ENCODE results near the gene SCAI.
"Not testable (repeated sequence)": the region's sequence is repeated elsewhere in the genome, so short reads cannot be mapped to it uniquely, and the experiment has no call there.

SCAI gene

GRCh38 chr9:124969401-124969800, 173.9 kb downstream of the SCAI start:
- no peaks in the 10 kb centered on the region for H3K4me1 ChIP-seq (ENCODE audit: control insufficient read depth, insufficient read depth, low read length)
- H3K4me3 ChIP-seq (ENCODE audit: low read depth, low read length): no peak overlapping the region
- peak; percentile 41 for TF ChIP-seq SCRT2 (tag by site-specific recombination; IDR thresholded peaks at IDR 0.05)
- TF ChIP-seq, protein P1, sequence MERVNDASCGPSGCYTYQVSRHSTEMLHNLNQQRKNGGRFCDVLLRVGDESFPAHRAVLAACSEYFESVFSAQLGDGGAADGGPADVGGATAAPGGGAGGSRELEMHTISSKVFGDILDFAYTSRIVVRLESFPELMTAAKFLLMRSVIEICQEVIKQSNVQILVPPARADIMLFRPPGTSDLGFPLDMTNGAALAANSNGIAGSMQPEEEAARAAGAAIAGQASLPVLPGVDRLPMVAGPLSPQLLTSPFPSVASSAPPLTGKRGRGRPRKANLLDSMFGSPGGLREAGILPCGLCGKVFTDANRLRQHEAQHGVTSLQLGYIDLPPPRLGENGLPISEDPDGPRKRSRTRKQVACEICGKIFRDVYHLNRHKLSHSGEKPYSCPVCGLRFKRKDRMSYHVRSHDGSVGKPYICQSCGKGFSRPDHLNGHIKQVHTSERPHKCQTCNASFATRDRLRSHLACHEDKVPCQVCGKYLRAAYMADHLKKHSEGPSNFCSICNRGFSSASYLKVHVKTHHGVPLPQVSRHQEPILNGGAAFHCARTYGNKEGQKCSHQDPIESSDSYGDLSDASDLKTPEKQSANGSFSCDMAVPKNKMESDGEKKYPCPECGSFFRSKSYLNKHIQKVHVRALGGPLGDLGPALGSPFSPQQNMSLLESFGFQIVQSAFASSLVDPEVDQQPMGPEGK (tag by site-specific recombination; IDR thresholded peaks at IDR 0.05): no peak
- no peaks in the 10 kb centered on the region for H3K9me3 ChIP-seq (ENCODE audit: control insufficient read depth, insufficient read depth, low read depth, low read length)
- ChIA-PET CTCF (no interaction called here), POLR2A (no interaction called here)
- peaks cover 0 to 14% of the 10 kb centered on the region in 2 experiments; a peak in 2 of 3 replicates for H3K36me3 ChIP-seq (ENCODE audit: control insufficient read depth in 2 of 2, insufficient read depth in 1 of 2, low read length in 2 of 2)
- no peak overlapping the region for H3K27ac ChIP-seq (ENCODE audit: extremely low read depth, low read depth, low read length)

- CTCF ChIA-PET: interaction anchor here (0.6 kb wide), 1 partner anchor 45 kb away, joined by 4 read pairs; no protein-coding TSS in a partner anchor
- Histone ChIP-seq H3K4me1 (ENCODE audit: control insufficient read depth, insufficient read depth, low read length) (no peaks in the 10 kb centered on the region), H3K27ac (ENCODE audit: extremely low read depth, low read depth, low read length) (no peak overlapping the region), H3K36me3 (ENCODE audit: control insufficient read depth in 2 of 2, insufficient read depth in 1 of 2, low read length in 2 of 2) (peaks cover 0 to 8% of the 10 kb centered on the region in 2 experiments; a peak in 2 of 3 replicates), H3K4me3 (ENCODE audit: low read depth, low read length) (no peak overlapping the region), H3K9me3 (ENCODE audit: control insufficient read depth, insufficient read depth, low read depth, low read length) (no peaks in the 10 kb centered on the region)
- POLR2A ChIA-PET: no interaction called here
- TF ChIP-seq ZNF664 (tag by site-specific recombination; IDR thresholded peaks at IDR 0.05) (no peak), ZNF791 (tag by site-specific recombination; IDR thresholded peaks at IDR 0.05) (no peak), ZNF202 (tag by site-specific recombination; IDR thresholded peaks at IDR 0.05; ENCODE audit: borderline replicate concordance) (no peak), ZNF776 (tag by site-specific recombination; IDR thresholded peaks at IDR 0.05; ENCODE audit: borderline replicate concordance) (no peak), ZSCAN23 (tag by site-specific recombination; IDR thresholded peaks at IDR 0.05) (no peak), TCF7L2 (IDR thresholded peaks at IDR 0.05; ENCODE audit: borderline replicate concordance, low read depth, low read length) (no peak), SALL2 (tag by site-specific recombination; IDR thresholded peaks at IDR 0.05; ENCODE audit: borderline replicate concordance) (no peak), ZNF140 (tag by site-specific recombination; IDR thresholded peaks at IDR 0.05) (no peak), KLF9 (tag by site-specific recombination; IDR thresholded peaks at IDR 0.05; ENCODE audit: low read depth) (no peak), EGR2 (tag by site-specific recombination; IDR thresholded peaks at IDR 0.05; ENCODE audit: low read depth) (no peak)
- TF ChIP-seq, protein P2, sequence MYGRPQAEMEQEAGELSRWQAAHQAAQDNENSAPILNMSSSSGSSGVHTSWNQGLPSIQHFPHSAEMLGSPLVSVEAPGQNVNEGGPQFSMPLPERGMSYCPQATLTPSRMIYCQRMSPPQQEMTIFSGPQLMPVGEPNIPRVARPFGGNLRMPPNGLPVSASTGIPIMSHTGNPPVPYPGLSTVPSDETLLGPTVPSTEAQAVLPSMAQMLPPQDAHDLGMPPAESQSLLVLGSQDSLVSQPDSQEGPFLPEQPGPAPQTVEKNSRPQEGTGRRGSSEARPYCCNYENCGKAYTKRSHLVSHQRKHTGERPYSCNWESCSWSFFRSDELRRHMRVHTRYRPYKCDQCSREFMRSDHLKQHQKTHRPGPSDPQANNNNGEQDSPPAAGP (tag by site-specific recombination; IDR thresholded peaks at IDR 0.05): no peak
Observed at GRCh38 chr9:124968238-124968637, 175.1 kb downstream of the SCAI start.

- H3K36me3 ChIP-seq (ENCODE audit: control insufficient read depth in 2 of 2, insufficient read depth in 1 of 2, low read length in 2 of 2); CTCF ChIA-PET; H3K9me3 ChIP-seq (ENCODE audit: control insufficient read depth, insufficient read depth, low read depth, low read length); H3K4me1 ChIP-seq (ENCODE audit: control insufficient read depth, insufficient read depth, low read length); POLR2A ChIA-PET; H3K4me3 ChIP-seq (ENCODE audit: low read depth, low read length); H3K27ac ChIP-seq (ENCODE audit: extremely low read depth, low read depth, low read length): not testable (repeated sequence)
- TF ChIP-seq SCRT2 (tag by site-specific recombination; IDR thresholded peaks at IDR 0.05): 0 out of 2 replicates have a peak, but pooled peaks have one; percentile 40
- TF ChIP-seq ATF2 (tag by site-specific recombination; IDR thresholded peaks at IDR 0.05; ENCODE audit: low read depth): peak; percentile 35; the same call in 1 of the 2 replicates
Observed at GRCh38 chr9:124965775-124966568, 177.4 kb downstream of the SCAI start.
